ENCODE results near the gene FPR2.

DNA sequence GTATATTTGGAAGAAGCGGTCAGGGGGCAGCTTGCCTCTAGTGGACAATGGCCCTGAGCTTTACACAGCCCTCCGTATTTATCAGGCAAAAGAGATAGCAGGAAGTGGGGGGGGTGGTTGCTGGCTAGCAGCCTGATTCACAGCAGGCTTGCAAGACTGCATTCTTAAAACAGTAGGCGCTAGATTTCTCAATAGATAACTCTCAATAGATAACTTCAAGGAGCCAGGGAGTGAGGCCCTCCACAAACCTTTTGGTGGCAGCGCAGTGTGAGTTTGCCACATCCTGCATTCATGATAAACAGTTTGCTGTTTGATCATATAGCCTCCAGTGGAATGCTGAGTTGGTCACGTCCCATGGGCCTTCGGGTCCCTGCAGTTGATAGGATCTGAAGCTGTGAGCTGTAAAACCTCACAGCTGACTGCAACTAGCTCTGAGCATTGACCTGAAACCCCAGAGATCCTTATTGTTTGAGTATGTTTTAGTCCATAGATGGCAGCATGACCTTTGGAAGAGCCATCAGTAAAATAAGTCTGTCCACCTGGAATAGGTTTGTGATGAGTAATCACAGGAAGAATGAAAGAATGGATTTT is 46.2 kb downstream of the FPR2 start:
- no peak for TF ChIP-seq POLR2A (IDR thresholded peaks at IDR 0.05)
- TF ChIP-seq CTCF (IDR thresholded peaks at IDR 0.05) = no peak

Measured in ovary (tissue), 3 donors.